H1 (cell line): ENCODE measurements around the gene U2SURP. TPM values are rescaled to one million over a fixed set of nuclear protein-coding genes. Genes with fewer than 3 reads are reported as not detected.

Experiments
- CTCF ChIA-PET: fragments of 300-600 bp; sonication (Branson Sonifier 250); formaldehyde crosslinking; loops from one replicate; lab custom pipeline; 2021; ENCODE audit not compliant: partially characterized antibody; lab: Charles Lee
- POLR2A ChIA-PET: fragments of 300-600 bp; sonication (Branson Sonifier 250); formaldehyde crosslinking; loops from one replicate; lab custom pipeline; 2021; ENCODE audit warnings: inconsistent platforms; ENCODE audit not compliant: partially characterized antibody; lab: Charles Lee
- DNase-seq, 2 experiments: peaks; one replicate each; pipeline versions ENCODE4 v3.0.0 to v3.0.0-alpha.2; 2010 to 2022; ENCODE audit warnings: low spot score in 2 of 2, low read depth in 1 of 2, mixed read lengths in 1 of 2
- FAIRE-seq: peaks from 2 replicates; lab custom pipeline; 2011; peaks lifted over from hg19 to GRCh38; lab: Jason Lieb, UNC
- H2AFZ ChIP-seq: 2 replicates; pipeline ENCODE4 v1.8.1; 2012; ENCODE audit warnings: low read length, inconsistent platforms
- H2AK5ac ChIP-seq: 2 replicates; pipeline ENCODE4 v1.6.1; 2013; ENCODE audit warnings: low read depth, low read length
- H2BK120ac ChIP-seq: replicated peaks from 2 replicates; pipeline ENCODE3; 2013; ENCODE audit warnings: low read depth, low read length, inconsistent platforms
- H2BK12ac ChIP-seq: 2 replicates; pipeline ENCODE4 v1.6.1; 2013; ENCODE audit warnings: low read depth, low read length
- H2BK15ac ChIP-seq: 2 replicates; pipeline ENCODE4 v1.6.1; 2013; ENCODE audit warnings: low read length
- H2BK20ac ChIP-seq: 2 replicates; pipeline ENCODE4 v1.6.1; 2013; ENCODE audit warnings: low read length
- H2BK5ac ChIP-seq: 2 replicates; pipeline ENCODE4 v1.6.1; 2013; ENCODE audit warnings: low read depth, low read length
- H3K14ac ChIP-seq: 2 replicates; pipeline ENCODE4 v1.6.1; 2013; ENCODE audit warnings: inconsistent platforms; ENCODE audit not compliant: insufficient read length
- H3K18ac ChIP-seq: 2 replicates; pipeline ENCODE4 v1.6.1; 2013; ENCODE audit warnings: low read length; ENCODE audit errors: extremely low read depth
- H3K23ac ChIP-seq: 2 replicates; pipeline ENCODE4 v1.6.1; 2013; ENCODE audit warnings: inconsistent platforms; ENCODE audit not compliant: insufficient read length
- H3K23me2 ChIP-seq: 2 replicates; pipeline ENCODE4 v1.6.1; 2013; ENCODE audit warnings: low read depth, low read length
- H3K27ac ChIP-seq: 2 replicates; pipeline ENCODE4 v1.6.1; 2011; ENCODE audit warnings: low read depth, low read length, inconsistent platforms
- H3K27me3 ChIP-seq, 4 experiments: replicated peaks in 1 of 4; 1 replicate in 1 of 4; 2 replicates in 3 of 4; pipeline versions ENCODE4 v1.6.1 to v1.8.1; 2011 to 2013; ENCODE audit warnings: low read length in 3 of 4, mild to moderate bottlenecking in 3 of 4, inconsistent platforms in 2 of 4, mixed read lengths in 2 of 4, moderate library complexity in 1 of 4; ENCODE audit not compliant: control insufficient read depth in 3 of 4, insufficient read depth in 3 of 4; ENCODE audit errors: extremely low read depth in 1 of 4
- H3K36me3 ChIP-seq, 4 experiments: 2 replicates each; pipeline versions ENCODE4 v1.6.1 to v1.8.1; 2011 to 2013; ENCODE audit warnings: mild to moderate bottlenecking in 4 of 4, low read length in 3 of 4, moderate library complexity in 2 of 4, control low read depth in 1 of 4, inconsistent platforms in 1 of 4; ENCODE audit not compliant: insufficient read depth in 4 of 4, control insufficient read depth in 2 of 4
- H3K4ac ChIP-seq: replicated peaks from 2 replicates; pipeline ENCODE3; 2013; ENCODE audit warnings: low read length, low read depth, mixed read lengths, inconsistent platforms; ENCODE audit not compliant: insufficient read length
- H3K4me1 ChIP-seq, 4 experiments: replicated peaks in 1 of 4; 1 replicate in 1 of 4; 2 replicates in 3 of 4; pipeline versions ENCODE4 v1.6.1 to v1.8.1; 2011 to 2013; ENCODE audit warnings: low read length in 3 of 4, inconsistent platforms in 2 of 4, mixed read lengths in 1 of 4; ENCODE audit not compliant: insufficient read depth in 4 of 4, control insufficient read depth in 3 of 4
- H3K4me2 ChIP-seq, 2 experiments: 2 replicates each; pipeline versions ENCODE4 v1.6.1 to v1.8.1; 2011 to 2013; ENCODE audit warnings: low read depth in 2 of 2, low read length in 2 of 2, control low read depth in 1 of 2, inconsistent platforms in 1 of 2, mild to moderate bottlenecking in 1 of 2; ENCODE audit not compliant: insufficient read depth in 1 of 2
- H3K4me3 ChIP-seq, 4 experiments: fragments of 200-600, 300-600 bp in 1 of 4; sonication (generic), shearing (Covaris generic), sonication (Bioruptor Twin) in 1 of 4; 2 replicates each; pipeline versions ENCODE4 v1.5.1 to v1.8.1; 2011 to 2016; ENCODE audit warnings: low read length in 4 of 4, low read depth in 3 of 4, control low read depth in 2 of 4, inconsistent platforms in 2 of 4, mild to moderate bottlenecking in 2 of 4, mixed read lengths in 1 of 4, moderate library complexity in 1 of 4; ENCODE audit not compliant: insufficient read depth in 2 of 4; ENCODE audit errors: extremely low read depth in 1 of 4
- H3K56ac ChIP-seq: replicated peaks from 2 replicates; pipeline ENCODE3; 2013; ENCODE audit warnings: low read depth, mild to moderate bottlenecking, mixed read lengths, low read length, inconsistent platforms; ENCODE audit not compliant: insufficient read length
- H3K79me1 ChIP-seq: 2 replicates; pipeline ENCODE4 v1.6.1; 2013; ENCODE audit warnings: low read depth, low read length, control low read depth
- H3K79me2 ChIP-seq, 2 experiments: 2 replicates each; pipeline versions ENCODE4 v1.6.1 to v1.8.1; 2012 to 2013; ENCODE audit warnings: low read length in 2 of 2, mild to moderate bottlenecking in 2 of 2, inconsistent platforms in 1 of 2; ENCODE audit not compliant: insufficient read depth in 2 of 2, control insufficient read depth in 1 of 2
- H3K9ac ChIP-seq, 4 experiments: replicated peaks in 1 of 4; 1 replicate in 1 of 4; 2 replicates in 3 of 4; pipeline versions ENCODE4 v1.6.1 to v1.8.1; 2011 to 2013; ENCODE audit warnings: low read depth in 3 of 4, low read length in 3 of 4, control low read depth in 2 of 4, mild to moderate bottlenecking in 2 of 4, moderate library complexity in 2 of 4, inconsistent platforms in 1 of 4; ENCODE audit errors: extremely low read depth in 1 of 4
- H3K9me3 ChIP-seq, 2 experiments: 2 replicates each; pipeline versions ENCODE4 v1.6.1 to v1.8.1; 2012 to 2013; ENCODE audit warnings: mild to moderate bottlenecking in 2 of 2, moderate library complexity in 2 of 2, control low read depth in 1 of 2, inconsistent platforms in 1 of 2, low read depth in 1 of 2, low read length in 1 of 2, mixed read lengths in 1 of 2; ENCODE audit not compliant: insufficient read depth in 2 of 2
- H4K20me1 ChIP-seq, 2 experiments: replicated peaks in 1 of 2; 2 replicates each; pipeline versions ENCODE3 to v1.8.1; 2011 to 2013; ENCODE audit warnings: inconsistent platforms in 2 of 2, low read length in 2 of 2, mild to moderate bottlenecking in 1 of 2; ENCODE audit not compliant: insufficient read depth in 2 of 2, control insufficient read depth in 1 of 2
- H4K5ac ChIP-seq: 2 replicates; pipeline ENCODE4 v1.6.1; 2013; ENCODE audit warnings: low read length, low read depth, mixed read lengths, inconsistent platforms; ENCODE audit not compliant: insufficient read length
- H4K8ac ChIP-seq: 2 replicates; pipeline ENCODE4 v1.8.0; 2013; ENCODE audit warnings: mild to moderate bottlenecking, moderate library complexity, low read length, inconsistent platforms; ENCODE audit not compliant: insufficient read depth; ENCODE audit errors: extremely low read depth
- H4K91ac ChIP-seq: replicated peaks from 2 replicates; pipeline ENCODE3; 2013; ENCODE audit warnings: low read length, mixed read lengths, inconsistent platforms; ENCODE audit not compliant: insufficient read length
- ASH2L ChIP-seq: fragments of 200-600, 300-600 bp; sonication (generic); IDR thresholded peaks from one replicate; pipeline ENCODE4 v1.7.1; 2017; ENCODE audit warnings: low read length
- CREB1 ChIP-seq: IDR thresholded peaks from 2 replicates; pipeline ENCODE4 v1.6.1; 2012; ENCODE audit warnings: inconsistent platforms
- CTBP2 ChIP-seq: IDR thresholded peaks from 2 replicates; pipeline ENCODE4 v1.7.0; 2011; ENCODE audit warnings: borderline replicate concordance, mild to moderate bottlenecking, moderate library complexity, mixed read lengths, low read length; ENCODE audit not compliant: insufficient read depth, insufficient read length
- KDM5A ChIP-seq: fragments of 200-600 bp; IDR thresholded peaks from 2 replicates; pipeline ENCODE4 v1.7.1; 2012; ENCODE audit warnings: mild to moderate bottlenecking, low read length, inconsistent platforms, mixed read lengths
- NANOG ChIP-seq: IDR thresholded peaks from 2 replicates; pipeline ENCODE4 v1.6.1; 2011; ENCODE audit warnings: low read length, low read depth, mild to moderate bottlenecking, inconsistent platforms; ENCODE audit not compliant: insufficient read depth, poor library complexity, severe bottlenecking
- PHF8 ChIP-seq: fragments of 200-600 bp; sonication (generic); conservative IDR thresholded peaks from 2 replicates; pipeline ENCODE4 v1.7.1; 2012; ENCODE audit warnings: low read depth, mild to moderate bottlenecking, inconsistent platforms, low read length, moderate library complexity
- POLR2A ChIP-seq, 2 experiments: IDR thresholded peaks; 1 replicate in 1 of 2; 2 replicates in 1 of 2; pipeline ENCODE4 v1.6.1; 2011; ENCODE audit warnings: low read depth in 2 of 2, low read length in 2 of 2, mild to moderate bottlenecking in 2 of 2; ENCODE audit errors: control extremely low read depth in 1 of 2
- POU5F1 ChIP-seq: IDR thresholded peaks from 2 replicates; pipeline ENCODE4 v1.6.1; 2011; ENCODE audit warnings: low read depth, mild to moderate bottlenecking, low read length, moderate library complexity
- RNF2 ChIP-seq: fragments of 200-900, 300-1000 bp; sonication (generic); IDR thresholded peaks from 2 replicates; pipeline ENCODE4 v1.7.1; 2016; ENCODE audit warnings: borderline replicate concordance, low read depth, mild to moderate bottlenecking, antibody characterized with exemption, low read length; ENCODE audit not compliant: poor library complexity, severe bottlenecking; ENCODE audit errors: missing control alignments
- RXRA ChIP-seq: IDR thresholded peaks from 2 replicates; pipeline ENCODE4 v1.6.1; 2011; ENCODE audit warnings: low read depth, mild to moderate bottlenecking, low read length, moderate library complexity; ENCODE audit not compliant: insufficient read depth
- SIN3A ChIP-seq, 2 experiments: IDR thresholded peaks in 1 of 2; conservative IDR thresholded peaks in 1 of 2; 2 replicates each; pipeline ENCODE4 v1.6.1; 2011 to 2012; ENCODE audit warnings: low read length in 2 of 2, improper control_type of control experiment in 1 of 2, low read depth in 1 of 2, mild to moderate bottlenecking in 1 of 2
- SP4 ChIP-seq: IDR thresholded peaks from 2 replicates; pipeline ENCODE4 v1.6.1; 2012; ENCODE audit warnings: low read length, inconsistent platforms
- TAF7 ChIP-seq: optimal IDR thresholded peaks from 2 replicates; pipeline ENCODE3; 2011; ENCODE audit warnings: low read depth, mild to moderate bottlenecking, inconsistent platforms, low read length, moderate library complexity, borderline replicate concordance
- ZNF274 ChIP-seq: IDR thresholded peaks from 2 replicates; pipeline ENCODE4 v1.7.0; 2012; ENCODE audit warnings: low read length, borderline replicate concordance; ENCODE audit errors: extremely low read depth
- WGBS, 2 experiments: shearing (Covaris generic) in 1 of 2; methylation state at CpG; one replicate each; pipeline versions ENCODE4 v1.1.6 to v1.1.7; 2013 to 2015; ENCODE audit warnings: low lambda C conversion rate in 2 of 2, mixed read lengths in 2 of 2, inconsistent platforms in 1 of 2, low coverage in 1 of 2, missing lambda C conversion rate in 1 of 2; ENCODE audit not compliant: insufficient replicate concordance in 2 of 2, insufficient coverage in 1 of 2, insufficient read length in 1 of 2; ENCODE audit errors: extremely low coverage in 1 of 2, missing lambda C conversion rate in 1 of 2; 5-methylcytosine and 5-hydroxymethylcytosine counted together
- polyA plus RNA-seq, 7 experiments: library from polyadenylated mRNA; depleted of rRNA in 3 of 7; stranded (reverse) in 5 of 7; unstranded in 2 of 7; fragments of >200 nt in 5 of 7; fragments of 200-250 nt in 2 of 7; gene quantifications; 1 replicate in 5 of 7; 2 replicates in 1 of 7; 4 replicates in 1 of 7; pipeline versions ENCODE4 v1.2.1 to v1.2.3, GENCODE V29; 2011 to 2013; ENCODE audit warnings: missing spikeins in 2 of 7, mixed read lengths in 2 of 7
- total RNA-seq: library from RNA; stranded (reverse); fragmentation: NEBNext Ultra II Directional; extraction: Animal tissue kit (Norgen Biotek cat#: 25700); gene quantifications from 2 replicates; pipeline ENCODE4 v1.2.1, GENCODE V29; 2021

U2SURP gene
- total and polyA plus RNA-seq, 2 of the 8 experiments (the other 6 are each of a cell fraction or from before 2014, with no cell fraction given), result 22.2 to 167 TPM

DNA sequence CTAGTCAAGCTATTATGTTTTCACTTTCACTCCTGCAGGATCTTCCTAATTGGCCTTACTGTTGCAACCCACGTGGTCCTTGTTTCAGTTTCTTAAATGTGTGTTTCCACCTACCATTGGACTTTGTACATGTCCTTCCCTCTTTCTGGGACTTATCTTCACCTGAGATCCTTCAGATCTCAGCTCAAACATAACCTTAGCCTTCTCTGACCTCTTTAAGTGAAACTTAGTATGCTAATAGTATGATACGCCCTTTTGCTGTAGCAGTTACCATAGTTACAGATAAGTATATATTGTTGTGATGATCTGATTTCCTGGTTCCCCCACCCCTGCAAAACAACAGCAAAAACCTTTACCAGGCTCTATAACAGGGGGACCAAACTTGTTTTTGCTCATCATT lies 35.2 kb downstream of the U2SURP start:
- H3K4me2 ChIP-seq, result no peak overlapping the region
- H3K56ac ChIP-seq, result no peak overlapping the region
- no peak overlapping the region for H4K91ac ChIP-seq
- TF ChIP-seq SIN3A (conservative IDR thresholded peaks at IDR 0.05 in 1 of 2, IDR thresholded peaks at IDR 0.05 in 1 of 2; ENCODE audit: low read depth in 1 of 2, low read length in 2 of 2), result no peak
- TF ChIP-seq SP4, result no peak
- no peak for TF ChIP-seq NANOG
- no peak for TF ChIP-seq PHF8
- TF ChIP-seq CTBP2, result no peak
- TF ChIP-seq CREB1, result no peak
- TF ChIP-seq POLR2A (IDR thresholded peaks at IDR 0.05; ENCODE audit: control extremely low read depth in 1 of 2, low read depth in 2 of 2, low read length in 2 of 2), result no peak
- TF ChIP-seq RXRA, result no peak
- no peak for TF ChIP-seq ZNF274
- TF ChIP-seq RNF2, result no peak
- no peak for TF ChIP-seq TAF7
- no peak for TF ChIP-seq KDM5A
- TF ChIP-seq POU5F1, result no peak
- TF ChIP-seq ASH2L, result no peak

More for the DNA sequence above, 35.2 kb downstream of the U2SURP start:
- Histone ChIP-seq H2BK120ac (no peak overlapping the region), H4K8ac (no peak overlapping the region), H3K9me3 (no peaks in the 10 kb centered on the region), H3K4me1 (no peaks in the 10 kb centered on the region), H3K14ac (no peak overlapping the region), H2AK5ac (no peak overlapping the region), H3K79me2 (peaks cover 0 to 3% of the 10 kb centered on the region in 2 experiments; a peak in 1 of 4 replicates), H3K4me3 (no peak overlapping the region), H3K23ac (no peak overlapping the region), H4K5ac (no peak overlapping the region), H2BK12ac (no peak overlapping the region), H4K20me1 (peaks cover 0 to 2% of the 10 kb centered on the region in 2 experiments), H2BK20ac (no peak overlapping the region), H2BK15ac (no peak overlapping the region), H3K27ac (no peak overlapping the region), H3K18ac (no peak overlapping the region), H2BK5ac (no peak overlapping the region), H2AFZ (no peak overlapping the region), H3K9ac (no peak overlapping the region), H3K36me3 (peaks cover 5 to 78% (median 35%) of the 10 kb centered on the region in 4 experiments), H3K79me1 (no peaks in the 10 kb centered on the region), H3K4ac (no peak overlapping the region), H3K23me2 (no peaks in the 10 kb centered on the region), H3K27me3 (no peaks in the 10 kb centered on the region)
- DNase-seq (no peak), FAIRE-seq (no peak)
- ChIA-PET CTCF (interaction anchor here (1.0 kb wide), 1 partner anchor 55 kb away, joined by 3 read pairs; no protein-coding TSS in a partner anchor), POLR2A (no interaction called here)
- 84% methylated on average over 2 of the region's 2 CpGs; no CpG with 5 or more reads in 1 of the 2 experiments for WGBS, 2 experiments
